Astrocyte (in vitro differentiated cells and primary cell): ENCODE data around the gene KCNN2. TPM values are rescaled to one million over a fixed set of nuclear protein-coding genes. Genes with fewer than 3 reads are reported as not detected.

Experiments
- DNase-seq: peaks from one replicate; pipeline ENCODE4 v3.0.0-alpha.2; 2010; ENCODE audit warnings: low read depth
- FAIRE-seq: peaks from 2 replicates; lab custom pipeline; 2011; peaks lifted over from hg19 to GRCh38; lab: Jason Lieb, UNC
- H2AFZ ChIP-seq: 2 replicates; pipeline ENCODE4 v1.6.0; 2012; ENCODE audit warnings: low read depth, low read length, inconsistent platforms
- H3K27ac ChIP-seq: 2 replicates; pipeline ENCODE4 v1.5.1; 2011; ENCODE audit warnings: low read depth, low read length, inconsistent platforms
- H3K27me3 ChIP-seq: 2 replicates; pipeline ENCODE4 v1.6.0; 2011; ENCODE audit warnings: low read length, inconsistent platforms; ENCODE audit not compliant: insufficient read depth
- H3K36me3 ChIP-seq: 2 replicates; pipeline ENCODE4 v1.5.1; 2011; ENCODE audit warnings: low read length, inconsistent platforms; ENCODE audit not compliant: insufficient read depth
- H3K4me1 ChIP-seq: 2 replicates; pipeline ENCODE4 v1.5.1; 2011; ENCODE audit warnings: low read length, inconsistent platforms; ENCODE audit not compliant: insufficient read depth
- H3K4me2 ChIP-seq: 2 replicates; pipeline ENCODE4 v1.6.0; 2012; ENCODE audit warnings: low read length, inconsistent platforms
- H3K4me3 ChIP-seq: 2 replicates; pipeline ENCODE4 v1.5.1; 2011; ENCODE audit warnings: low read depth, mild to moderate bottlenecking, low read length, inconsistent platforms; ENCODE audit not compliant: insufficient read depth
- H3K79me2 ChIP-seq: 2 replicates; pipeline ENCODE4 v1.6.0; 2012; ENCODE audit warnings: mild to moderate bottlenecking, low read length, inconsistent platforms; ENCODE audit not compliant: insufficient read depth
- H3K9ac ChIP-seq: 2 replicates; pipeline ENCODE4 v1.6.0; 2012; ENCODE audit warnings: mild to moderate bottlenecking, low read length, inconsistent platforms
- H3K9me3 ChIP-seq: 2 replicates; pipeline ENCODE4 v1.5.1; 2012; ENCODE audit warnings: low read depth, mild to moderate bottlenecking, low read length, inconsistent platforms; ENCODE audit not compliant: insufficient read depth
- H4K20me1 ChIP-seq: 2 replicates; pipeline ENCODE4 v1.6.0; 2012; ENCODE audit warnings: low read length, inconsistent platforms; ENCODE audit not compliant: insufficient read depth
- H3K27ac Mint-ChIP-seq: one replicate; pipeline ENCODE4 v1.8.0; 2021; ENCODE audit warnings: mild to moderate bottlenecking, mixed read lengths; ENCODE audit not compliant: unreplicated experiment
- H3K27me3 Mint-ChIP-seq: one replicate; pipeline ENCODE4 v1.8.0; 2021; ENCODE audit warnings: low read depth, mixed read lengths; ENCODE audit not compliant: unreplicated experiment
- H3K36me3 Mint-ChIP-seq: one replicate; pipeline ENCODE4 v1.8.0; 2021; ENCODE audit warnings: low read depth, mixed read lengths; ENCODE audit not compliant: unreplicated experiment
- H3K4me1 Mint-ChIP-seq: one replicate; pipeline ENCODE4 v1.8.0; 2021; ENCODE audit warnings: low read depth, mixed read lengths; ENCODE audit not compliant: unreplicated experiment
- H3K4me3 Mint-ChIP-seq: one replicate; pipeline ENCODE4 v1.8.0; 2021; ENCODE audit warnings: mild to moderate bottlenecking, moderate library complexity, mixed read lengths; ENCODE audit not compliant: unreplicated experiment
- H3K9me3 Mint-ChIP-seq: one replicate; pipeline ENCODE4 v1.8.0; 2021; ENCODE audit warnings: mild to moderate bottlenecking, mixed read lengths; ENCODE audit not compliant: unreplicated experiment
- EZH2 ChIP-seq: IDR thresholded peaks from 2 replicates; pipeline ENCODE4 v1.6.1; 2012; ENCODE audit warnings: mild to moderate bottlenecking, low read length, inconsistent platforms; ENCODE audit not compliant: insufficient read depth
- total RNA-seq: library from RNA; stranded (reverse); gene quantifications from 2 replicates; pipeline ENCODE4 v1.2.1, GENCODE V29; 2021
- TF ChIP-seq, protein P1 (sequence below): IDR thresholded peaks from 2 replicates; pipeline ENCODE4 v1.5.1; 2011; ENCODE audit warnings: low read depth, mild to moderate bottlenecking, inconsistent platforms, low read length, moderate library complexity; ENCODE audit not compliant: insufficient read depth

KCNN2 gene
- total RNA-seq, 1 donor from 2014 or later: 0.32 TPM

DNA sequence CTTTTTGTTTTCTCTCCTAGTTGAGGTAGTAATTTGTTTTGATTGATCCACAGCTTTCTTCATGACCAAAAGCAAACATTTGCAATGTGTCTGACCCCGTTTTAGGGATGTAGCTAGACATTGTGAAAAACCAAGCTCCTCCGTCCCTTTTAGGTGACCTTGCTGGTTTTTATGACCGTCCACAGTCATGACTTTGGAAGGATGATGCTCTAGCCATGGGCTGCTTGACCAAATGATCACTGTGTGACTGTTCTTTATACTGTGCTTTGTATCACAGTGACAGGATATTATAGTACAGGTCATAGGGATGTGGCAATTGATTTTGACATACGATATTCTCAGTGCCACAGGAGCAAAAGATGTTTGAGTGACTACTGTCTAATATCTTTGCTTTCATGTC lies 54.4 kb downstream of the KCNN2 start:
- no peak overlapping the region for H3K4me3 Mint-ChIP-seq

DNA sequence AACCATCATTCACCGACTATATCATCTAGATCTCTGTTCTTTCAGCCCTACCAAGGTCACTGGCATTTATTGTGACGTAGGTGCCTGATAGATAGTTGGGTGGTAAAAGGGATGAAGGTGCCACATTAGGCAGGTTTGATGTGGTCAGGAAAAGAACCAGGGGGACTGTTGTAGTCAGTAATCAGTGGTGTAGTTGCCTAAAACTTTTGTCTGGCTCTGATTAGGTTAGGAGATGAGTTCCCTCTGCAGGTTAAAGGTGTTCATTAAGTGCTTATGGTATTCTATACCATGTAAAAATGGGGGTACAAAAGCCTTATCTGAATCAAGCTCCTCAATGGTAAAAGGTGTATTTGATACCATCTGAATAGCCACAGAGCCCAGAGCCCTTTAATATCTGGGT lies 55.6 kb downstream of the KCNN2 start:
- no peak overlapping the region for H2AFZ ChIP-seq
- peaks cover 2% of the 10 kb centered on the region for H3K4me1 ChIP-seq
- no peak for DNase-seq
- no peaks in the 10 kb centered on the region for H3K9me3 ChIP-seq
- no peaks in the 10 kb centered on the region for H3K36me3 ChIP-seq
- FAIRE-seq: no peak
- H3K27ac Mint-ChIP-seq: no peak overlapping the region
- H3K9me3 Mint-ChIP-seq: no peaks in the 10 kb centered on the region
- H3K36me3 Mint-ChIP-seq: no peaks in the 10 kb centered on the region
- H4K20me1 ChIP-seq: no peaks in the 10 kb centered on the region
- no peaks in the 10 kb centered on the region for H3K79me2 ChIP-seq
- no peaks in the 10 kb centered on the region for H3K27me3 ChIP-seq
- no peak overlapping the region for H3K4me3 ChIP-seq
- no peak overlapping the region for H3K27ac ChIP-seq
- peaks cover 10% of the 10 kb centered on the region for H3K4me1 Mint-ChIP-seq
- H3K4me2 ChIP-seq: no peak overlapping the region
- no peaks in the 10 kb centered on the region for H3K27me3 Mint-ChIP-seq
- no peak overlapping the region for H3K9ac ChIP-seq
- H3K4me3 Mint-ChIP-seq: no peak overlapping the region
- TF ChIP-seq, protein P1, sequence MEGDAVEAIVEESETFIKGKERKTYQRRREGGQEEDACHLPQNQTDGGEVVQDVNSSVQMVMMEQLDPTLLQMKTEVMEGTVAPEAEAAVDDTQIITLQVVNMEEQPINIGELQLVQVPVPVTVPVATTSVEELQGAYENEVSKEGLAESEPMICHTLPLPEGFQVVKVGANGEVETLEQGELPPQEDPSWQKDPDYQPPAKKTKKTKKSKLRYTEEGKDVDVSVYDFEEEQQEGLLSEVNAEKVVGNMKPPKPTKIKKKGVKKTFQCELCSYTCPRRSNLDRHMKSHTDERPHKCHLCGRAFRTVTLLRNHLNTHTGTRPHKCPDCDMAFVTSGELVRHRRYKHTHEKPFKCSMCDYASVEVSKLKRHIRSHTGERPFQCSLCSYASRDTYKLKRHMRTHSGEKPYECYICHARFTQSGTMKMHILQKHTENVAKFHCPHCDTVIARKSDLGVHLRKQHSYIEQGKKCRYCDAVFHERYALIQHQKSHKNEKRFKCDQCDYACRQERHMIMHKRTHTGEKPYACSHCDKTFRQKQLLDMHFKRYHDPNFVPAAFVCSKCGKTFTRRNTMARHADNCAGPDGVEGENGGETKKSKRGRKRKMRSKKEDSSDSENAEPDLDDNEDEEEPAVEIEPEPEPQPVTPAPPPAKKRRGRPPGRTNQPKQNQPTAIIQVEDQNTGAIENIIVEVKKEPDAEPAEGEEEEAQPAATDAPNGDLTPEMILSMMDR: no peak
- no peak for TF ChIP-seq EZH2

More for the DNA sequence above, 54.4 kb downstream of the KCNN2 start:
- Histone ChIP-seq H3K4me1 (peaks cover 2% of the 10 kb centered on the region), H3K36me3 (no peaks in the 10 kb centered on the region), H3K9ac (no peak overlapping the region), H3K4me2 (no peak overlapping the region), H3K27me3 (no peaks in the 10 kb centered on the region), H3K9me3 (no peaks in the 10 kb centered on the region), H3K27ac (no peak overlapping the region), H2AFZ (no peak overlapping the region), H3K79me2 (no peaks in the 10 kb centered on the region), H4K20me1 (no peaks in the 10 kb centered on the region), H3K4me3 (no peak overlapping the region)
- no peak overlapping the region for H3K27ac Mint-ChIP-seq
- H3K36me3 Mint-ChIP-seq: no peaks in the 10 kb centered on the region
- TF ChIP-seq, protein P1: no peak
- no peak for TF ChIP-seq EZH2
- H3K9me3 Mint-ChIP-seq: no peaks in the 10 kb centered on the region
- peaks cover 13% of the 10 kb centered on the region for H3K4me1 Mint-ChIP-seq
- no peaks in the 10 kb centered on the region for H3K27me3 Mint-ChIP-seq
- FAIRE-seq (no peak), DNase-seq (no peak)

DNA sequence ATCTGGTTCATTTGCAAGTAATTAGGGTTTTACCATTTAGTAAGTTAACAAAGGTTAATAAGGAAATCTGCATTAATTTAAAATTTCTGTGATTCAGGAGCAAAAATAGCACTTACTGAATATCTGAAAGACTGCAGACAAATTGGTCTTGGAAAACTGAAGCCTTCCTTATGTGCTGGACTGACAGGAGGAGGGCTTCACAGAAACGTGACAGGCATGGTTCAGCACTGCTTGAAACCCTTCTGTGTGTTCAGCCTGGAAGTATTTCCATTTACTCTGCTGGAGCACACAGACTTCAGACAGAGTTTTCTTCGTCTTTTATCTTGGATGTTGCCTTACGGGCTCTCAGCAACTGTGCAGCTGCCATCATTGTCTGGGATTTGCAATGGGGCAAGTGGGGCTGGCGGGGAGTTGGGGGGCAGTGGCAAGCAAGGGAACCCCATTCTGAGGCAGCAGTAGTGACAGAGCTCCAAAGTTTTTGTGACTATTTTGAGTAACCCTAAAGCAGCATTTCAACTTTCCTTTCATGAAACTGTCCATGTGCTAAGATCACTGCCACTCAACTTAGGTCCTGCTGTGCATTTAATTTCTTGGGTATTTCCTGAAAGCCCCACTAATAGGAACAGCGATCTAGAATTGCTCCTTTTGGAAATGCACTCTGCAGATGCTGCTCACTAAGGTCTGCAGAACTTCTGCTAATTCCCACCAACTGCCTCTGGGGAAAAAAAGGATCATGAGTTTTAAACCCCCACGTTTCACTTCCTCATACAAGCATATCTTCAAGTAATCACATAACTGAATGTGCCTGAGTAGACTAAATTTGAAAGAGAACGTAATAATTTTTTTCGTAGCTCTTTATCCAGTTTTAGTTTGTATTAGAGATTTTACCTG lies 56.6 kb downstream of the KCNN2 start:
- Histone ChIP-seq H3K4me3 (no peak overlapping the region), H3K27me3 (no peaks in the 10 kb centered on the region), H4K20me1 (no peaks in the 10 kb centered on the region), H3K9me3 (no peaks in the 10 kb centered on the region), H3K4me2 (no peak overlapping the region), H3K4me1 (no peaks in the 10 kb centered on the region), H3K9ac (no peak overlapping the region), H2AFZ (no peak overlapping the region), H3K79me2 (no peaks in the 10 kb centered on the region), H3K36me3 (no peaks in the 10 kb centered on the region), H3K27ac (no peak overlapping the region)
- Mint-ChIP-seq H3K27ac (no peak overlapping the region), H3K9me3 (no peaks in the 10 kb centered on the region), H3K4me1 (peaks cover 6% of the 10 kb centered on the region), H3K4me3 (no peak overlapping the region), H3K36me3 (no peaks in the 10 kb centered on the region), H3K27me3 (no peaks in the 10 kb centered on the region)
- FAIRE-seq: no peak
- TF ChIP-seq, protein P1: no peak
- TF ChIP-seq EZH2: no peak
- DNase-seq: no peak
